Measurements from ENCODE around the gene IL1RAPL1.
A peak's percentile ranks its signal among the peaks of the same experiment; 100 is the strongest.

The IL1RAPL1 gene

DNA sequence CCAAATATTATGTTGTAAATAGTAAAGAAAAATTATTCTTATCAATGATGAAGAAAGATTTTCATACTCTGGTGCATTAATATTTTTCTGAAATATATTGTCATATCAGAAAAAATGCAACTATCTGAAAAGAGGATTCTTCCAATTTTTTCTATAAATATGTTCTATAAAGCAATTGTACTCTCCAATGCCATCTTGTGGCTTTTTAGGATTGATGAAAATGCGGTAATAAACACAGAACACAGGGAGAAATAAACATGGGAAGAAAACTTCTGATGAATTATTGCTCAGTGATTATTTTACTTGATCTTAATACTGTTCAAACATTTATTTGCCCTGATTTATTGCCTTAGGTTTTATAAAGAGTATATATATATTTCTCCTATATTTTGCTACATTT is 215.4 kb downstream of the IL1RAPL1 start:
- no peak for DNase-seq

DNA sequence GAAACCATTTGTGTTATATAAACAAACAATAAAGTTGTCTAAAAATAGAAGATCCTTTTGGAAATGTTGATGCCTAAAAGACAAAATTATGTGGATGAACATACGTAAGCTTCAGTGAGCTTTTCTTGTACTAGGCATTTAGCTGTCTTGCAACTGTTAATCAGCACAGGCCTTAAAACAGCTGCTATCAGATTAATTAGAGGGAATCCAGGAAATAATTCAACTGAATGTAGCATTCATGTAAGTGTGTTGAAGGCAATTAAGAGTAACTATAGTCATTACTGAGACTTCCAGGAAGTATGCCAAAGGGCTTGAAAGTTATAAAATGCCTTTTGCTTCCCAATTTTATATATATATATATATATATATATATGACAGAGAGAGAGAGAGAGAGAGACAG is 248.7 kb downstream of the IL1RAPL1 start:
- DNase-seq = peak in 1 of 2 experiments; percentile 6

DNA sequence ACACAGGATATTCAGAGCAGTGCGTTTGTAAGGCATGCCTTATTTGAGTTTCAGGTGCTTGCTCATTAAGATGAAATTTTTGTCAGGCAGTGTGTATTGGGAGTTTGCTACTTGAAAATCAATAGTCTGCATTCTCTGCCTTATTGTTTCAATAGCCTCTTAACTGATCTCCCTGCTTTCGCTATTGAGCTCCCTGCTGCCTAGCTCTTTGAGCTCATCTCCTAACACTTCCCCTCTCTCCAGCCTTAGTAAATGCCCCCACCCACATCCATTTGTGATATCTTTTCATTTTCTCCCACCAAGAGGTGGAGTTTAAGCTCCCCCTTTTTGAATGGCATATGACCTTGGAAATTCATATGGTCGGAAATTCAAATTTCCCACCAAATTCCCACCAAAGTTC is 256.6 kb downstream of the IL1RAPL1 start:
- no peak for DNase-seq

DNA sequence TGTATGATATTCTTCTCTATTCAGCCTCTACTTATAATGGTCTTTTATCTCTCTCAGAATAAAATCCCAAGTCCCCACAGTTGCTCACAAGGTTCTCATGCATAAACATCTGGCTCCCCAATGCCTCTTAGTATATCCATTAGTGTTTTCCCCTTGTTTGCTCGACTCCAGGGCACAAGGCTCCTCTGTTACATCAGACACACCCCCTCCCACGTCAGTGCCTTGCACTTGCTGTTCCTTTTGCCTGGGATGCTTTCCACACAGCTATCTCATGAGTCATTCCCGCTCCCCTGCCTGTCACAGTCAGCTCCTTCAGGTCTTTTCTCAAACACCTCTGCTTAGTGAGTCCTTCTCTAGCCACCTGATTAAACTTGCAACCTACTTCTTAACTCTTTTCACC is 260.2 kb downstream of the IL1RAPL1 start:
- DNase-seq = no peak

DNA sequence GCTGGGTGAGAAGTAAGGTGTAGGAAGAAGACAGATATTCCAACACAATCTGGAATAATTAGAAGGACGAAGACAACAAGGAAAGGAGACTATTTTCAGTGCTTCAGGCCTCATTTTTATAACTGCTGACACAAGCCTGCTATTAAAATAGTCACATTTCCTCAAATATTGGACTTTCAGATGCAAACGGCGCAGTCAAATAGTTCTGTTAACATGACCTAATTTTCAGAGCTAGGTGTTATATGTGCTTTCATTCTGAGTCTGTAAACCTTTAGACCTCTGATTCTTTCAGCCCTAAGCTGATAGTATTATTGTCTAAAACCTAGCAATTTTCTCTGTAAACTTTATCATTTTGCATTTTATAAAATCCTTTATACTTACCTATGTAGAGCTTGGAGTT is 261.5 kb downstream of the IL1RAPL1 start:
- DNase-seq = no peak

DNA sequence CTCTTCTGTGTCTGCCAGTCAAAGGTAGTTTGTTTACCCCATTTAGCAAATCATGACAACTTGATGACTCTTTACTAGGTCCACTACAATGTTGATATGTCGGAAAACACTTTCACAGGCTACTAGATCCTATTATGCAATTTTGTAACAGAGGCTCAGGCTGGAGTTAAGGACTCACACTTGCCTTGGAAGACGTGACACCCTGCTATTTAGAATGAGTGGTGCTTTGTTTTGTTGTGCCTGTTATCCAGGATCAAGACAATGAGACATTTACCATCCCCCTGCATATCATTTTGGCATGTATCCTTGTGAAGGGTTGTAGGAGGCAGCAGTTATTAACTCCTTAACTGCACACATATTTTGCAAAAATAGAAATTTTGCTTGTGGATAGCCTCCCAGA is 263.7 kb downstream of the IL1RAPL1 start:
- DNase-seq = no peak

DNA sequence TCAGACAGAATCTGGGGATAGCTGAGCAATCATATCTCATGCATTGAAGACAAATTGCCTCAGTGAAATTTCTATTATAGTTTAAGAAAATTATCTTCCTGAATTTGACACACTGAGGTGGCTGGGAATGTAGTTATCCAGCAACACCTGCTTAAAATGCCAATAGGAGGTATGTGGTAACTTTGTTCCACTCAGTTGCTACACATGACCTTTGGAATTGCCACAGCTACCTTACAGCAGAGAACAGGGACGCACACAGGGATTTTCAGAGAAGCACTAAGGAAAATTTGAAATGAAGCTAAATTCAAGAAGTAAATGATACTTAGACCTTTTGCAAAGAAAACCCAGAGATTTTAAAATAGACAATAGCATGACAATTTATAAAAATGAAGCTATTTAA is 264.6 kb downstream of the IL1RAPL1 start:
- no peak for DNase-seq

DNA sequence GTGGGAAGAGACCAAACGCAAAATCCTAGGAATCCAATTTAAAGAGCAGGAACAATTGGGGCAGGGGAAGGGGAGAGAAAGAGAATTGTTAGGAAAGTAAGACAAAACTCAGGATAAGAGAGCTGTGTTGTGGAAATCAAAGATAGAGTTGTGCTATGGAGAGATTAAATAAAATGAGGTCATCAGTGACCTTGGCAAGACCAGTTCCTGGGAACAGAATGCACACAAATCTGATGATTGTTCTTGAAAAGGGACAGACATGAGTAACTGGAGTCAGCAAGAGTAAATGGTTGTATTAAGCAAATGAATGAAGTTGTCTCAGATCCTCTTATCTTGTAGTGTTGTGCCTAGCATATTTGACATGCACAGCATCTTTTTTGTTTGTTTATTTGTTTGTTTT is 267.4 kb downstream of the IL1RAPL1 start:
- DNase-seq = no peak

DNA sequence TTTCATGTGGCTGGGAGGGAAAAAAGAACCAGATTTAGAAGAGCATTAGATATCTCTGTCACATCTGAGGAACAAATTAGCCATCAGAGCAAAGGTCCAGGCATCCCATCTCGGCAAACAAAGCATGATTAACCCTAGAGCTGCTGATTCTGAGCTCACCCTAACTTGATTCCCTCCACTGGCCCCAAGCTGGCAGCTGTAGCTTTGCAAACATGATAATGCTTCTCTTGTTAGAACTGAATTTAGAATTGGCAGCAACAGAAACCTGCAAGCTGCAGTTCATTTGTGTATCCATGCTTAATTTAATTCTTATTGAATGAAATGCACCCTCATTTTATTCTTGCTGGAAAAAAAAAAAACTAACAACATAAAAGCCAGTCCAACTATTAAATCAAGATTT is 289.2 kb downstream of the IL1RAPL1 start:
- DNase-seq = no peak

DNA sequence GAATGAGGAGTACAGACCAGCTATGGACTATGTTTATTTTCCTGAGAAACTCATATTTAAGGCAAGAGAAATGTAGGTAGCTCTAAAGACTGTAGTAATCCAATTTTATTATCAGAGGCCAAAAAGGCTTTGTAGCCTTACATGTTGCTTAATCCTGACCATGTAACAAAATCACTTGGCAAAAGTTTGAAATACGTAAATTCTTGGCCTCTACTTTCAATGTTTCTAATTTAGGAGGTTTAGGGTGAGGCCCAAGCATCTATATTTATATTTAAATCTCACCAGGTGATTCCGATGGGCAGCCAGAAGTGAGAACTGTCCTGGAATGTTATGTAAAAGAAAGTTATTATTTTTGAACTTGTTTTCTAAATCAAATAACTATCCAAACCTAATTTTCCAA is 289.7 kb downstream of the IL1RAPL1 start:
- DNase-seq = no peak

DNA sequence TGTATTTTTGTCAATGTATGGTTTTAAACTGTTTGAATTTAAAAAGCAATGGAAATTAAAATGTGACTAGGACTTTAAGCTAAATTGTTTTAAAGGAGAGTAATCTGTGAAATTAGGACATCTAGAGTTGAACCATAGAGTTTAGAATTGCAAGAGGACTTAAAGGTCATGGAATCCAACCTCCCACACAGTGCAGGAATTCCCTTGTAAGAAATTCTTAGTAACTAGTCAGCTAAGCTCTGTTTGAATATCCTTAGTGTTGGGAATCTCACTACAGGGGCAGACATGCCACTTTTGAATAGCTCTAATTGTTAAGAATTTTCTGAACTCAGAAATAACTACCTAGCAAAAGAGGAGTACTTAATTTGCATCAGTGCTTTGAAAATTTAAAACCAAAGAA is 292.9 kb downstream of the IL1RAPL1 start:
- no peak for DNase-seq

DNA sequence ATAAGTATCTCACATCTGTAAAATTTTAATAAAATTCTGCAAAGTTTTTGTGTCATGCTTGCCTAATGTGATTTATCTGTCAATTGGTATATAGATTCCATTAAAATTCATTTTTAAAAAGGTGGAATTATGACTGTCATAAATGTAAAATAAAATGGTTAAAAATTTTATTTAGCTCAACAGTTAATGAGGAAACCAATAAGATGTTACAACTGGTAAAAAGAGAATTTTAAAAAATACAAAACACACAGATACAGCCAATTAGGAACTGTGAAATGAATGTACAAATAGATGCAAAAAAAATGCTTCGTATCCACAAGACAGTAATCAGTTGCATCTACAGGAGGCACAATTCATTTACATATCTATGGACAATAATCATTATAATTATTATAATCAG is 297.6 kb downstream of the IL1RAPL1 start:
- DNase-seq = no peak

DNA sequence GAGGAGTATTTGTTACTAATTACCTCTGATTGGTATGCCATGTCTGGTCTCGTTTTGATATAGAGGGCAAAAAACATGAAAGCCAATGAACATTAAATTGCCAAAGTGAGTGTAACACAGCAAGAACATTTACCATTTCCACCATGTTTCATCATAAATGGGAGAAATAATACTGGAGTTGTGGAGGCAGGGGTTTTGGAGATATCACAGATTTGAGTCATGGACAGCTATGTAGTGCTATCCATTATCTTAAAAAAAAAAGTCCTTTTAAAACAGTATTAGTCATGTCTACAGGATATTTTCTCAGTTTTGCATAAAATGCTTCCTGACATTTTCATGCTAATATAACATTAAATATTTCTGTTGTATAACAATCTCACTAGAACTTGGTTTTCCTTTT is 301.2 kb downstream of the IL1RAPL1 start:
- no peak for DNase-seq

DNA sequence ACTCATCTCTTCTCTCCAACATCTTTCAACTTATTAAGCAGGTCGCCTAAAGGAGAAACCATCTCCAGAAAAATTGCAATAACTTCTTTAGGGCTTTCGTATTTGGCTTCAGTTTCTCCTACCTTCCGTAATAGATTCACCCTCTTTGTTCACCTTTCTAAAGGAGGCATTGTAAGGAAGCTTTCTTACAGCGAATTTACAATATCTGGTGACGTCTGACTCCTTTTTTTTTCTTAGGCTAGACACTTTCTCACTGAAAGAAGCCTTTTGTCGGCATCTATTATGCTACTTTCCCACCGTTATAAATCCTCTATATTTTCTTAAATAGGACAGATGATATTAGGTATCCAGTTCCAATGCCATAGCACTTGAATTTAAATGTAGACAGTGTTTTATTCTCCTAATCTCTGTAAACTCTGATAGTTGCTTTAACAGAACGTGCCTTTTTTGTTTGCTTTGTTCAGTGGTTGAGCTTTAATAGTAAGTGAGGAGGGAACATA is 302.4 kb downstream of the IL1RAPL1 start:
- DNase-seq = no peak

DNA sequence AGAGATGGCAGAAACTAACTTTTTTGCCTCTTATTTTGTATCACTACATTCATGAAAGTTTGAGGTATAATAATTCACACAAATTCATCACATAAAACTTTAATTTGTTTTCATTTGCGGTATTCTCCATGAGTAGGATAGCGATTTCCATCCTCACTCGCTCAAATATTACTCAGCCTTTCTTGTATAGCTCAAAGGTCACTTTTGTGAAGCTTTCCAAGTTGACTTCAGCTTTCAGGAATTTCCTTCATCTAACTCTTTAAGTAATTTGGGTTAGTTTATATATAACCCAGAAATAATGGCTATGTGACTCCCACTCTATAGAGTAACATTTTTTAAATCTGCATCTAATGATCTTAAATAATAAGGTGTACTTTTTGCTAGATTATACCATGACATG is 314.4 kb downstream of the IL1RAPL1 start:
- DNase-seq = no peak

DNA sequence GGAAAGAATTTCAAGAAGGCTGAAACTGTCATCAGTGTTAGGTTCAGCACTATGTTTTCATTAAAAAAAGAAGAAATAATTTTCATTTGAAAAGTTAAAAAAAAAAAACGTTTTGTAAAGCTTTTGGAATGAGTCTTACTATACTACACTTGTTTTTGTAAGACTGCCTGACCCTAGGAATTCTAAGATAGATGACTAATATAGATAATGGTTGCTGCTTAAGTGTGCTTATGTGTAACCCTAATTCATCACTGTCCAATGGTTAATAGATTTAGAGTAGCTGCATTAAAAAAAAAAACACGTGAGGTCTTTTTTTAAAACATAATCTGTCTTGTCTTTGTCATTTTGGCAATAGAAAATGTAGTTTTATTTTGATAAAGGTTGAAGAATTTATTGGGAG is 323.2 kb downstream of the IL1RAPL1 start:
- no peak for DNase-seq

DNA sequence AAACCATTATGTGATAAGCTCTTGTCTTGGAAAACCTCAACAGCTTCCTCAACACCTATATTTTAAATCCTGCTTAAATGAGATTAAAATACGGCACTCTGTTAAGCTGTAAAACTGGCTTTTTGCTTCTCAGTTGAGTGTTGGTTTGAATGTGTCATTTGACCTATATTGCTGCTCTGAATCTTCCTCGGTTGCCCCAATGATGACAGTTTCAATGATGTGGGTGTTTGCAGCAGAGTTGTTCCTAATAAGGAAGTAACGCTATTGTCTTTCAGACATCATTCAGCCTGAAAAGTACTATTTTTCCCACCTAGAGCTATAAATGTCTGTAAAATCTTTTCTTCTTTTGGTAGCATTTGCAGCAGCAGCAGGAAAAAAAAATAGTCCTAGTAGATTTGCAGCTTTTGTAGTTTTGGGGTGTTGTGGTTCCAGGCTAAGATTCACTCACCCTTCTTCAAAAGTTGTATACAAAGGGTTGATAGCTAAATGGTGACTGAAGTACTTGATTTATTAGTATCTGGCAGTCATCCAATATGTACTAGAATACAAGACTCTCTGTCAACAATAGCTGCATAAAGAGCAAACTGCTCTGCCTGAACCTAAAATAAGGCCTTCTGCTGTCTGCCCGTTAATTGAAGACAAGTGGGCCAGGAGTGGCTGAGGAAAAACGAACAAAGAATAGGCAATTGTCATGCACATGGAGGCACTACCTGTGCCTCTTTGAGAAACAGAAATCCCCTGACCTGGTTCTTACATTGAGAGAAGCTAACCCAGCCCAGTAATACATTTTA is 333.1 kb downstream of the IL1RAPL1 start:
- DNase-seq = peak; percentile 68 to 91

DNA sequence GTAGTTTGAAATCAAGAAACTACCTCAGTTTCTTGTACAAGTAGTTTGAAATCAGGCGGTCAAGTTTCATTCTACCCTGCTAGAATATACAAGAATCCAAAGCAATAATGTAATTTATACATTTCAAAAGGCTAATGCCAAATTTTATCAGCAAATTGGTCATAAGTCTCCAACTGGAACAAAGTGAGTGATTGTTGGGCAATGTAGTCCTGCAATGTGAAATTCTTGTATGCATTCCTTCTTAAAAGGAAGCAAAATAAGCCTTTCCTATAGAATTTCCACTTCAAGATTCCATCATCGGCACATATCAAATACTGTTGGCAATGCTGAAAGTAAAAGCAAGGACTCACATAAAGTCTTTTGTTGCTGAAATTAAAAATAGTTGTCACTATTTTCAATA is 334.9 kb downstream of the IL1RAPL1 start:
- no peak for DNase-seq

DNA sequence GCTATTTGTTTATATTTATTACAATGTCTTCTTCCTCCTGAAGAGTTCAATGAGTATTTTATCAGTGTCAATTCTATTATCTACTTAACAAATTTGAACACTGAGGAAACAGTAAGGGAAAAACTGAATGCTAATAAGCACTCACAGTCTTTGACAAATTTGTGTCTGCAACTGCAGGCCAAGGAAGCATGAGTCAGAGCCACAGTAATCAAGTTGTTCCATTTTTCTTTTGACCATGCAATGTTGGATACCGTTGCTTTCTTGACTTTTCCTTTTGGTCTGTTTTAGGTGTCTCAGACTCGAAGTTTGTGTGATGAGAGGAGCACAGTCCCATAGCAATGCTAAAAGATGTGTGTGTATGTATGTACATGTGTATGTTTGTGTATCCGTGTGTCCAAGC is 359.6 kb downstream of the IL1RAPL1 start:
- DNase-seq = no peak

DNA sequence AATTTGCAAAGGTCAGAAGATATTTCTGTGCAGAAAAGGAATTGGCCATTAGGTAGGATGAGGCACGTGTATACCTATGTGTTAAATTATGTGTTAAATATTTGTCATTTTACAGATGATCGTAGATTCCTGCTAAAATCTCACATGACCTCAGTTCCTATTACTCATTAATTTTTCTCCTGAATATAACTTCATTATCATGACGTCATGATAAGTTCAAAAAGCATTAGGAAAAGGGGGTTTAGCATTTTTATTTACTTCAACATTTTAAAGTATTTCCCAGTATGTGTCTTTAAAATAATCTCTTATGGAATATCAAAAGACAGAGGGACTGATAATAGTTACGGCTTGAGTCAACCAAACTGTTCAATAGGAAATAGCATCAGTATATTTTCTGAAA is 372.8 kb downstream of the IL1RAPL1 start:
- DNase-seq = no peak

DNA sequence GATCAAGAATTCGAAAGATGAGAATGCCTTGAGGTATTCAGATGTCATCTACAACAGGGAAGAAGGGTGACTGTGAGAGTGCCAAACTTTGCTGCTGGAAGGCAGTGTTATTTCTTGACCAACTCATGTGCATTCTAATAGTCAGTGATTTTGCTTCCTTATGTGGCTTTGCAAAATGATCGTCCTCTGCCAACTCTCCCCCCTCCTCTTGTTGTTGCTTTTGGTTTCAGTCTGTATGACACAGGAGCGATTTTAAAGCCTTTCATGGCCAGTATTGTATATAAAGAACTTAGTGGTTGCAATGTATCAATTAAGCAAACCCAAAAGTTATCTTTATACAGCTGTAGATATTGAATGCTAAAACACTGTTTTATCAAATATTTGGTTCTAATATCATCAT is 379.1 kb downstream of the IL1RAPL1 start:
- DNase-seq = no peak

DNA sequence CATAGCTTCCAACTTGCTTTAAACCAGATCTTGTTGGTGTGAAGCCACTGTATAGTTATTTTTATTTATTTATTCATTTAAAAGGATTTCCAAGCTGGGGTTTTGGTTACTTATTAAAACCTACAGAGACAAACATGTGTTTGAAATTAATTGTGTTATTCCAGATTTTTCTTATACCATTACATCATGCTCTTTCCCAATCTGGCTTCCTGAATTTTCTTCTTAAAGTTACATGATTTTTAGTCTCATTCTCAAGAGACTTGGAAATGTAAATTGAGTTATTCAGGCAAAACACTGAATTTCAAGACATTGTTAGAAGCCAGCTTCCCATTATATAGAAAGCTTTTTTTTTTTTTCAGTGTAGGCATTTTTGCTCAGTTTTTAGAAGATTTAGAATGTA is 381.9 kb downstream of the IL1RAPL1 start:
- DNase-seq = no peak

DNA sequence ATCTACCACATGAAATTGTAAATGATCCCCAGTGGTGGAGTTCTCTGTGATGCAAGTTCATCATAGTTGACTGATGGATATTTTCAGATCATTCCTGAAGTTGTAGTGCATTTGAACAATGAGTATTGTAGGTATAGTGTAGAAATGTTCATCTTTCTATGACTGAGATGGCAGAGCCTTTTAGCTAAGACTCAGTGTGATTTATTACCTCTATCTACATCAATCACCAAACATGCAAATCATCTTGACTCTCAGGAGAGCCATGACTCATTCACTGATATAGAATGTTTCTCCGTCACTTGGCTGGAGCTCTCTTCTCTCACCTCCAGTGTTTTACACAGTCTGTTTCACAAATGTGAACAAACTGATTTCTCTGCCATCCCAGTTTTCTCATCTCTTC is 392.6 kb downstream of the IL1RAPL1 start:
- no peak for DNase-seq

DNA sequence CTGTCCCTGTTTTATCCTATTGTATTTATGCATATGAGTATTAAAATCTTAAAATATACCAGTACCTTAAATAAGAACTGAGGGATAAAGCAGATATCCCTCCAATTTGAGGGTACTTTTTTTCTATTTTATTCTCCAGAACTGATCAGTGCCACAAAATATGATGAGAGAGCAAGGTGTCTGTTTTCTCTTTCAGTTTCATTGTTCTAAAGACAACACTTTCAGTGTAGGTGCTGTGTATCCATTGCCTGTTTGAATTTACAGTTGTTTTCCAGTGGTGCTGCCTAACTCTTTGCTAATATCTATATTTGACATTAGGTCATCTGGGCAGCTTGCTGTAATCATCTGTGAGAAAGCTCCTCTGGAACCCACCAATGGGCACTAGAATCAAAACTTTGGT is 394.7 kb downstream of the IL1RAPL1 start:
- no peak for DNase-seq

DNA sequence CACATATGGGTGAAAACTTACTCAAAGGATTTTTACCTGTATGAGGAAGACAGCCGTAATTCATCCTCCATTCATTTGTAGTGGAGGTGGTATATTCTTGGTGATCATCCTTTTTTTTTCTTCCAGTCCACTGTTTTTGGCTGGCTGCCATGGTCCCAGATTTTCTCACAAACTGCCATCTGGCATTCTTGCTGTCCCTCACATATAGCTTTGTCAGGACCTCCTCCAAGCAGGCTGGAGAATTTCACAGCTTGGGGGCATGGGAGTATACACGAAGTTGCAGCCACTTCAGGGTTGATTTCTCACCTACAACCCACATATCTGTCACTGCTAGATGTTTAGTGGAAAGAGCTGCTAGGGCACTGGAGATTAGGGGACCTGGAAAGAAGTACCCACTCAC is 401.0 kb downstream of the IL1RAPL1 start:
- DNase-seq = peak; percentile 84 to 96
